WTC11 (cell line): ENCODE measurements around the gene CSTF1. TPM values are rescaled to one million over a fixed set of nuclear protein-coding genes. Genes with fewer than 3 reads are reported as not detected.

Experiments used
- ATAC-seq: fragments of 200-7000 bp; cut with Tn5 transposase; 2 replicates; pipeline ENCODE4 v1.10.0; 2021; ENCODE audit warnings: mild to moderate bottlenecking, moderate library complexity
- CTCF ChIA-PET: fragments of 300-600 bp; sonication (Branson Sonifier 250); formaldehyde crosslinking; loops from one replicate; lab custom pipeline; 2021; ENCODE audit warnings: antibody characterized with exemption; lab: Charles Lee
- POLR2A ChIA-PET: fragments of 350-600 bp; sonication (Branson Sonifier 250); formaldehyde crosslinking; loops from one replicate; lab custom pipeline; 2021; ENCODE audit warnings: antibody characterized with exemption; lab: Charles Lee
- DNase-seq: peaks from one replicate; pipeline ENCODE4 v3.0.0; 2021; ENCODE audit warnings: low spot score
- H3K27ac Mint-ChIP-seq: 2 replicates; pipeline ENCODE4 v1.8.0; 2021; ENCODE audit warnings: mixed read lengths
- H3K27me3 Mint-ChIP-seq: 2 replicates; pipeline ENCODE4 v1.8.0; 2021; ENCODE audit warnings: low read depth, mild to moderate bottlenecking, moderate library complexity, mixed read lengths
- H3K36me3 Mint-ChIP-seq: 2 replicates; pipeline ENCODE4 v1.8.0; 2021; ENCODE audit warnings: mixed read lengths
- H3K4me1 Mint-ChIP-seq: 2 replicates; pipeline ENCODE4 v1.8.0; 2022; ENCODE audit warnings: mixed read lengths
- H3K4me3 Mint-ChIP-seq: 2 replicates; pipeline ENCODE4 v1.8.0; 2021; ENCODE audit warnings: mild to moderate bottlenecking, moderate library complexity, mixed read lengths
- H3K9me3 Mint-ChIP-seq: 2 replicates; pipeline ENCODE4 v1.8.0; 2021; ENCODE audit warnings: mixed read lengths
- CBFB ChIP-seq: sonication (generic); formaldehyde crosslinking; IDR thresholded peaks from 2 replicates; pipeline ENCODE4 v1.8.1; 2022; ENCODE audit warnings: mild to moderate bottlenecking, low read depth, missing genetic modification reagents
- CREB1 ChIP-seq: sonication (generic); formaldehyde crosslinking; IDR thresholded peaks from 2 replicates; pipeline ENCODE4 v1.8.0; 2023; ENCODE audit warnings: mild to moderate bottlenecking, missing genetic modification reagents
- CREM ChIP-seq: sonication (generic); formaldehyde crosslinking; IDR thresholded peaks from 2 replicates; pipeline ENCODE4 v1.8.1; 2022; ENCODE audit warnings: mild to moderate bottlenecking, missing genetic modification reagents, moderate library complexity
- ELF4 ChIP-seq: sonication (generic); formaldehyde crosslinking; IDR thresholded peaks from 2 replicates; pipeline ENCODE4 v1.8.1; 2022; ENCODE audit warnings: low read depth, mild to moderate bottlenecking, moderate library complexity, missing genetic modification reagents
- ESRRA ChIP-seq: sonication (generic); formaldehyde crosslinking; IDR thresholded peaks from 2 replicates; pipeline ENCODE4 v1.8.1; 2022; ENCODE audit warnings: mild to moderate bottlenecking, missing genetic modification reagents, borderline replicate concordance
- ETV6 ChIP-seq: sonication (generic); formaldehyde crosslinking; IDR thresholded peaks from 2 replicates; pipeline ENCODE4 v1.8.1; 2022; ENCODE audit warnings: mild to moderate bottlenecking, missing genetic modification reagents
- FOXJ3 ChIP-seq: sonication (generic); formaldehyde crosslinking; IDR thresholded peaks from 2 replicates; pipeline ENCODE4 v1.9.0; 2021; ENCODE audit warnings: missing genetic modification reagents, mild to moderate bottlenecking, borderline replicate concordance
- FOXK1 ChIP-seq: sonication (generic); formaldehyde crosslinking; IDR thresholded peaks from 2 replicates; pipeline ENCODE4 v1.8.0; 2022; ENCODE audit warnings: mild to moderate bottlenecking, moderate library complexity, missing genetic modification reagents
- IRF2 ChIP-seq: sonication (generic); formaldehyde crosslinking; IDR thresholded peaks from 2 replicates; pipeline ENCODE4 v1.8.0; 2022; ENCODE audit warnings: low read depth, missing genetic modification reagents, borderline replicate concordance
- NFATC4 ChIP-seq: fragments of 250-450 bp; sonication (Bioruptor Pico); IDR thresholded peaks from 2 replicates; pipeline ENCODE4 v1.9.0; 2021; ENCODE audit warnings: mild to moderate bottlenecking
- NR3C1 ChIP-seq: sonication (generic); formaldehyde crosslinking; conservative IDR thresholded peaks from 2 replicates; pipeline ENCODE4 v1.8.1; 2023; ENCODE audit warnings: low read depth, mild to moderate bottlenecking, missing genetic modification reagents
- OVOL2 ChIP-seq: fragments of 250-450 bp; sonication (Bioruptor Pico); IDR thresholded peaks from 2 replicates; pipeline ENCODE4 v1.9.0; 2021; ENCODE audit warnings: mild to moderate bottlenecking, borderline replicate concordance
- RELA ChIP-seq: sonication (generic); formaldehyde crosslinking; IDR thresholded peaks from 2 replicates; pipeline ENCODE4 v1.8.1; 2022; ENCODE audit warnings: missing genetic modification reagents, mild to moderate bottlenecking, borderline replicate concordance
- SMAD3 ChIP-seq: sonication (generic); formaldehyde crosslinking; IDR thresholded peaks from 2 replicates; pipeline ENCODE4 v1.8.0; 2022; ENCODE audit warnings: missing genetic modification reagents, mild to moderate bottlenecking, borderline replicate concordance
- SOX15 ChIP-seq: fragments of 250-450 bp; sonication (Bioruptor Pico); IDR thresholded peaks from 2 replicates; pipeline ENCODE4 v1.9.0; 2021; ENCODE audit warnings: mild to moderate bottlenecking
- TP53 ChIP-seq: sonication (generic); formaldehyde crosslinking; IDR thresholded peaks from 2 replicates; pipeline ENCODE4 v1.8.1; 2023; ENCODE audit warnings: mild to moderate bottlenecking, missing genetic modification reagents
- ZNF138 ChIP-seq: sonication (generic); formaldehyde crosslinking; conservative IDR thresholded peaks from 2 replicates; pipeline ENCODE4 v1.8.1; 2022; ENCODE audit warnings: mild to moderate bottlenecking, moderate library complexity, missing genetic modification reagents
- ZNF232 ChIP-seq: sonication (generic); formaldehyde crosslinking; IDR thresholded peaks from 2 replicates; pipeline ENCODE4 v1.8.0; 2022; ENCODE audit warnings: mild to moderate bottlenecking, missing genetic modification reagents
- ZNF263 ChIP-seq: sonication (generic); formaldehyde crosslinking; IDR thresholded peaks from 2 replicates; pipeline ENCODE4 v1.8.1; 2022; ENCODE audit warnings: low read depth, mild to moderate bottlenecking, moderate library complexity, missing genetic modification reagents
- total RNA-seq: library from RNA; stranded (reverse); gene quantifications from 3 replicates; pipeline ENCODE4 v1.2.3, GENCODE V29; 2021
- TF ChIP-seq, protein P1 (sequence below): sonication (generic); formaldehyde crosslinking; IDR thresholded peaks from 2 replicates; pipeline ENCODE4 v1.8.1; 2022; ENCODE audit warnings: missing genetic modification reagents, borderline replicate concordance
- TF ChIP-seq, protein P2 (sequence below): sonication (generic); formaldehyde crosslinking; conservative IDR thresholded peaks from 2 replicates; pipeline ENCODE4 v1.8.1; 2023; ENCODE audit warnings: mild to moderate bottlenecking, low read depth, missing genetic modification reagents, moderate library complexity
- TF ChIP-seq, protein P3 (sequence below): sonication (generic); formaldehyde crosslinking; IDR thresholded peaks from 2 replicates; pipeline ENCODE4 v1.8.1; 2023; ENCODE audit warnings: mild to moderate bottlenecking, missing genetic modification reagents, moderate library complexity
- TF ChIP-seq, protein P4 (sequence below): fragments of 200-600 bp; IDR thresholded peaks from 2 replicates; pipeline ENCODE4 v1.8.0; 2022; ENCODE audit warnings: antibody characterized with exemption
- TF ChIP-seq, protein P5 (sequence below): sonication (generic); formaldehyde crosslinking; IDR thresholded peaks from 2 replicates; pipeline ENCODE4 v1.8.0; 2023; ENCODE audit warnings: mild to moderate bottlenecking, missing genetic modification reagents
- TF ChIP-seq, protein P6 (sequence below): sonication (generic); formaldehyde crosslinking; IDR thresholded peaks from 2 replicates; pipeline ENCODE4 v1.8.1; 2023; ENCODE audit warnings: mild to moderate bottlenecking, missing genetic modification reagents

The CSTF1 gene
- total RNA-seq, 1 experiment from 2014 or later: 58.5 TPM

- ChIA-PET CTCF (no interaction called here), POLR2A (no interaction called here)
- no peak for DNase-seq
- Mint-ChIP-seq H3K27me3 (peaks cover 7% of the 10 kb centered on the region), H3K36me3 (no peaks in the 10 kb centered on the region), H3K27ac (no peak overlapping the region), H3K4me1 (peaks cover 5% of the 10 kb centered on the region; the same call in 1 of the 2 replicates), H3K9me3 (no peaks in the 10 kb centered on the region), H3K4me3 (no peak overlapping the region)
- ATAC-seq: no peak
- TF ChIP-seq ELF4 (CRISPR knock-in tag) (no peak), OVOL2 (CRISPR knock-in tag) (no peak), ZNF138 (no peak), FOXK1 (no peak), CBFB (CRISPR knock-in tag) (no peak), CREM (CRISPR knock-in tag) (no peak), FOXJ3 (CRISPR knock-in tag) (no peak), ZNF263 (CRISPR knock-in tag) (no peak), ZNF232 (CRISPR knock-in tag) (no peak), SOX15 (CRISPR knock-in tag) (no peak), SMAD3 (CRISPR knock-in tag) (no peak), RELA (CRISPR knock-in tag) (no peak), NR3C1 (CRISPR knock-in tag) (no peak), TP53 (CRISPR knock-in tag) (no peak)
- TF ChIP-seq, protein P1, sequence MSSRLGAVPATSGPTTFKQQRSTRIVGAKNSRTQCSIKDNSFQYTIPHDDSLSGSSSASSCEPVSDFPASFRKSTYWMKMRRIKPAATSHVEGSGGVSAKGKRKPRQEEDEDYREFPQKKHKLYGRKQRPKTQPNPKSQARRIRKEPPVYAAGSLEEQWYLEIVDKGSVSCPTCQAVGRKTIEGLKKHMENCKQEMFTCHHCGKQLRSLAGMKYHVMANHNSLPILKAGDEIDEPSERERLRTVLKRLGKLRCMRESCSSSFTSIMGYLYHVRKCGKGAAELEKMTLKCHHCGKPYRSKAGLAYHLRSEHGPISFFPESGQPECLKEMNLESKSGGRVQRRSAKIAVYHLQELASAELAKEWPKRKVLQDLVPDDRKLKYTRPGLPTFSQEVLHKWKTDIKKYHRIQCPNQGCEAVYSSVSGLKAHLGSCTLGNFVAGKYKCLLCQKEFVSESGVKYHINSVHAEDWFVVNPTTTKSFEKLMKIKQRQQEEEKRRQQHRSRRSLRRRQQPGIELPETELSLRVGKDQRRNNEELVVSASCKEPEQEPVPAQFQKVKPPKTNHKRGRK: no peak
- TF ChIP-seq, protein P2, sequence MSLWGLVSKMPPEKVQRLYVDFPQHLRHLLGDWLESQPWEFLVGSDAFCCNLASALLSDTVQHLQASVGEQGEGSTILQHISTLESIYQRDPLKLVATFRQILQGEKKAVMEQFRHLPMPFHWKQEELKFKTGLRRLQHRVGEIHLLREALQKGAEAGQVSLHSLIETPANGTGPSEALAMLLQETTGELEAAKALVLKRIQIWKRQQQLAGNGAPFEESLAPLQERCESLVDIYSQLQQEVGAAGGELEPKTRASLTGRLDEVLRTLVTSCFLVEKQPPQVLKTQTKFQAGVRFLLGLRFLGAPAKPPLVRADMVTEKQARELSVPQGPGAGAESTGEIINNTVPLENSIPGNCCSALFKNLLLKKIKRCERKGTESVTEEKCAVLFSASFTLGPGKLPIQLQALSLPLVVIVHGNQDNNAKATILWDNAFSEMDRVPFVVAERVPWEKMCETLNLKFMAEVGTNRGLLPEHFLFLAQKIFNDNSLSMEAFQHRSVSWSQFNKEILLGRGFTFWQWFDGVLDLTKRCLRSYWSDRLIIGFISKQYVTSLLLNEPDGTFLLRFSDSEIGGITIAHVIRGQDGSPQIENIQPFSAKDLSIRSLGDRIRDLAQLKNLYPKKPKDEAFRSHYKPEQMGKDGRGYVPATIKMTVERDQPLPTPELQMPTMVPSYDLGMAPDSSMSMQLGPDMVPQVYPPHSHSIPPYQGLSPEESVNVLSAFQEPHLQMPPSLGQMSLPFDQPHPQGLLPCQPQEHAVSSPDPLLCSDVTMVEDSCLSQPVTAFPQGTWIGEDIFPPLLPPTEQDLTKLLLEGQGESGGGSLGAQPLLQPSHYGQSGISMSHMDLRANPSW (CRISPR knock-in tag): no peak
- TF ChIP-seq, protein P3, sequence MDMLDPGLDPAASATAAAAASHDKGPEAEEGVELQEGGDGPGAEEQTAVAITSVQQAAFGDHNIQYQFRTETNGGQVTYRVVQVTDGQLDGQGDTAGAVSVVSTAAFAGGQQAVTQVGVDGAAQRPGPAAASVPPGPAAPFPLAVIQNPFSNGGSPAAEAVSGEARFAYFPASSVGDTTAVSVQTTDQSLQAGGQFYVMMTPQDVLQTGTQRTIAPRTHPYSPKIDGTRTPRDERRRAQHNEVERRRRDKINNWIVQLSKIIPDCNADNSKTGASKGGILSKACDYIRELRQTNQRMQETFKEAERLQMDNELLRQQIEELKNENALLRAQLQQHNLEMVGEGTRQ: no peak
- TF ChIP-seq, protein P4, sequence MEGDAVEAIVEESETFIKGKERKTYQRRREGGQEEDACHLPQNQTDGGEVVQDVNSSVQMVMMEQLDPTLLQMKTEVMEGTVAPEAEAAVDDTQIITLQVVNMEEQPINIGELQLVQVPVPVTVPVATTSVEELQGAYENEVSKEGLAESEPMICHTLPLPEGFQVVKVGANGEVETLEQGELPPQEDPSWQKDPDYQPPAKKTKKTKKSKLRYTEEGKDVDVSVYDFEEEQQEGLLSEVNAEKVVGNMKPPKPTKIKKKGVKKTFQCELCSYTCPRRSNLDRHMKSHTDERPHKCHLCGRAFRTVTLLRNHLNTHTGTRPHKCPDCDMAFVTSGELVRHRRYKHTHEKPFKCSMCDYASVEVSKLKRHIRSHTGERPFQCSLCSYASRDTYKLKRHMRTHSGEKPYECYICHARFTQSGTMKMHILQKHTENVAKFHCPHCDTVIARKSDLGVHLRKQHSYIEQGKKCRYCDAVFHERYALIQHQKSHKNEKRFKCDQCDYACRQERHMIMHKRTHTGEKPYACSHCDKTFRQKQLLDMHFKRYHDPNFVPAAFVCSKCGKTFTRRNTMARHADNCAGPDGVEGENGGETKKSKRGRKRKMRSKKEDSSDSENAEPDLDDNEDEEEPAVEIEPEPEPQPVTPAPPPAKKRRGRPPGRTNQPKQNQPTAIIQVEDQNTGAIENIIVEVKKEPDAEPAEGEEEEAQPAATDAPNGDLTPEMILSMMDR: no peak
These were observed 53.1 kb downstream of the CSTF1 start for GRCh38 chr20:56445540-56445939.

- Mint-ChIP-seq H3K4me1 (peaks cover 5% of the 10 kb centered on the region; the same call in 1 of the 2 replicates), H3K36me3 (no peaks in the 10 kb centered on the region), H3K27ac (no peak overlapping the region), H3K4me3 (no peak overlapping the region), H3K9me3 (no peaks in the 10 kb centered on the region), H3K27me3 (peaks cover 11% of the 10 kb centered on the region)
- DNase-seq (no peak), ATAC-seq (peak; percentile 50)
- CTCF ChIA-PET: interaction anchor here (1.3 kb wide), 1 partner anchor 103 kb away, joined by 3 read pairs; no protein-coding TSS in a partner anchor
- POLR2A ChIA-PET: no interaction called here
- TF ChIP-seq ESRRA (CRISPR knock-in tag) (no peak), ETV6 (CRISPR knock-in tag) (no peak), CREB1 (no peak), NFATC4 (CRISPR knock-in tag) (no peak), CBFB (CRISPR knock-in tag) (no peak), IRF2 (CRISPR knock-in tag) (no peak)
- TF ChIP-seq, protein P5, sequence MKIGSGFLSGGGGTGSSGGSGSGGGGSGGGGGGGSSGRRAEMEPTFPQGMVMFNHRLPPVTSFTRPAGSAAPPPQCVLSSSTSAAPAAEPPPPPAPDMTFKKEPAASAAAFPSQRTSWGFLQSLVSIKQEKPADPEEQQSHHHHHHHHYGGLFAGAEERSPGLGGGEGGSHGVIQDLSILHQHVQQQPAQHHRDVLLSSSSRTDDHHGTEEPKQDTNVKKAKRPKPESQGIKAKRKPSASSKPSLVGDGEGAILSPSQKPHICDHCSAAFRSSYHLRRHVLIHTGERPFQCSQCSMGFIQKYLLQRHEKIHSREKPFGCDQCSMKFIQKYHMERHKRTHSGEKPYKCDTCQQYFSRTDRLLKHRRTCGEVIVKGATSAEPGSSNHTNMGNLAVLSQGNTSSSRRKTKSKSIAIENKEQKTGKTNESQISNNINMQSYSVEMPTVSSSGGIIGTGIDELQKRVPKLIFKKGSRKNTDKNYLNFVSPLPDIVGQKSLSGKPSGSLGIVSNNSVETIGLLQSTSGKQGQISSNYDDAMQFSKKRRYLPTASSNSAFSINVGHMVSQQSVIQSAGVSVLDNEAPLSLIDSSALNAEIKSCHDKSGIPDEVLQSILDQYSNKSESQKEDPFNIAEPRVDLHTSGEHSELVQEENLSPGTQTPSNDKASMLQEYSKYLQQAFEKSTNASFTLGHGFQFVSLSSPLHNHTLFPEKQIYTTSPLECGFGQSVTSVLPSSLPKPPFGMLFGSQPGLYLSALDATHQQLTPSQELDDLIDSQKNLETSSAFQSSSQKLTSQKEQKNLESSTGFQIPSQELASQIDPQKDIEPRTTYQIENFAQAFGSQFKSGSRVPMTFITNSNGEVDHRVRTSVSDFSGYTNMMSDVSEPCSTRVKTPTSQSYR (CRISPR knock-in tag): no peak
- TF ChIP-seq, protein P6, sequence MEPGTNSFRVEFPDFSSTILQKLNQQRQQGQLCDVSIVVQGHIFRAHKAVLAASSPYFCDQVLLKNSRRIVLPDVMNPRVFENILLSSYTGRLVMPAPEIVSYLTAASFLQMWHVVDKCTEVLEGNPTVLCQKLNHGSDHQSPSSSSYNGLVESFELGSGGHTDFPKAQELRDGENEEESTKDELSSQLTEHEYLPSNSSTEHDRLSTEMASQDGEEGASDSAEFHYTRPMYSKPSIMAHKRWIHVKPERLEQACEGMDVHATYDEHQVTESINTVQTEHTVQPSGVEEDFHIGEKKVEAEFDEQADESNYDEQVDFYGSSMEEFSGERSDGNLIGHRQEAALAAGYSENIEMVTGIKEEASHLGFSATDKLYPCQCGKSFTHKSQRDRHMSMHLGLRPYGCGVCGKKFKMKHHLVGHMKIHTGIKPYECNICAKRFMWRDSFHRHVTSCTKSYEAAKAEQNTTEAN: no peak
These were observed 54.8 kb downstream of the CSTF1 start for GRCh38 chr20:56447227-56447626.
